CD14-positive monocyte (primary cell): Measurements from ENCODE around the gene NTRK3. TPM values are rescaled to one million over a fixed set of nuclear protein-coding genes. Genes with fewer than 3 reads are reported as not detected.
"Not testable (repeated sequence)": the region's sequence is repeated elsewhere in the genome, so short reads cannot be mapped to it uniquely, and the experiment has no call there.

Experiments
- DNase-seq, 3 donors: peaks; one replicate each; pipeline ENCODE4 v3.0.0-alpha.2; 2011 to 2022
- H2AFZ ChIP-seq: 2 replicates; pipeline ENCODE4 v1.6.0; 2012; ENCODE audit warnings: mild to moderate bottlenecking, low read depth, low read length, inconsistent platforms; ENCODE audit not compliant: insufficient read depth, poor library complexity, severe bottlenecking
- H3K27ac ChIP-seq, 2 donors: 1 replicate in 1 of 2; 2 replicates in 1 of 2; pipeline ENCODE4 v1.5.1; 2012 to 2013; ENCODE audit warnings: low read length in 2 of 2, control low read depth in 1 of 2, inconsistent platforms in 1 of 2, low read depth in 1 of 2, mild to moderate bottlenecking in 1 of 2
- H3K27me3 ChIP-seq, 2 donors: one replicate each; pipeline versions ENCODE4 v1.6.0 to v1.6.1; 2011 to 2013; ENCODE audit warnings: low read length in 2 of 2; ENCODE audit not compliant: control insufficient read depth in 2 of 2, insufficient read depth in 2 of 2
- H3K36me3 ChIP-seq, 2 donors: replicated peaks in 1 of 2; 1 replicate in 1 of 2; 2 replicates in 1 of 2; pipeline versions ENCODE4 v1.5.1 to v1.6.1; 2012 to 2013; ENCODE audit warnings: low read length in 2 of 2, control low read depth in 1 of 2, inconsistent platforms in 1 of 2, mild to moderate bottlenecking in 1 of 2; ENCODE audit not compliant: insufficient read depth in 2 of 2, control insufficient read depth in 1 of 2
- H3K4me1 ChIP-seq, 2 donors: 1 replicate in 1 of 2; 2 replicates in 1 of 2; pipeline versions ENCODE4 v1.5.1 to v1.6.1; 2012 to 2013; ENCODE audit warnings: low read length in 2 of 2, control low read depth in 1 of 2, inconsistent platforms in 1 of 2, mild to moderate bottlenecking in 1 of 2, moderate library complexity in 1 of 2; ENCODE audit not compliant: insufficient read depth in 2 of 2, control insufficient read depth in 1 of 2
- H3K4me2 ChIP-seq: replicated peaks from 2 replicates; pipeline ENCODE3; 2012; ENCODE audit warnings: low read length, moderate library complexity, mild to moderate bottlenecking; ENCODE audit not compliant: poor library complexity, severe bottlenecking; ENCODE audit errors: extremely low read depth
- H3K4me3 ChIP-seq, 3 experiments: fragments of 200-600 bp in 1 of 3; sonication (generic) in 1 of 3; replicated peaks in 1 of 3; 1 replicate in 2 of 3; 2 replicates in 1 of 3; pipeline ENCODE4 v1.5.1; 2011 to 2013; ENCODE audit warnings: low read length in 3 of 3, mild to moderate bottlenecking in 3 of 3, control low read depth in 2 of 3, low read depth in 2 of 3, inconsistent platforms in 1 of 3, moderate library complexity in 1 of 3
- H3K79me2 ChIP-seq: 2 replicates; pipeline ENCODE4 v1.6.0; 2012; ENCODE audit warnings: mild to moderate bottlenecking, control low read depth, inconsistent platforms, low read length, moderate library complexity; ENCODE audit not compliant: insufficient read depth
- H3K9ac ChIP-seq: 2 replicates; pipeline ENCODE4 v1.6.0; 2017; ENCODE audit warnings: low read length, mild to moderate bottlenecking; ENCODE audit not compliant: insufficient read depth, poor library complexity, severe bottlenecking
- H3K9me3 ChIP-seq, 2 donors: replicated peaks in 1 of 2; 1 replicate in 1 of 2; 2 replicates in 1 of 2; pipeline versions ENCODE4 v1.5.1 to v1.6.1; 2012 to 2013; ENCODE audit warnings: low read length in 2 of 2, control low read depth in 1 of 2; ENCODE audit not compliant: control insufficient read depth in 1 of 2, insufficient read depth in 1 of 2
- H4K20me1 ChIP-seq: 2 replicates; pipeline ENCODE4 v1.6.0; 2012; ENCODE audit warnings: mild to moderate bottlenecking, low read length, control low read depth, moderate library complexity; ENCODE audit not compliant: insufficient read depth
- H3K27ac Mint-ChIP-seq, 7 donors: one replicate each; pipeline ENCODE4 v1.8.0; 2020; ENCODE audit warnings: mild to moderate bottlenecking in 7 of 7, mixed read lengths in 7 of 7, moderate library complexity in 6 of 7, inconsistent platforms in 2 of 7
- H3K27me3 Mint-ChIP-seq, 3 donors: one replicate each; pipeline ENCODE4 v1.8.0; 2021 to 2022; ENCODE audit warnings: low read depth in 3 of 3, mild to moderate bottlenecking in 3 of 3, mixed read lengths in 3 of 3, moderate library complexity in 3 of 3, inconsistent platforms in 1 of 3
- H3K36me3 Mint-ChIP-seq, 2 donors: one replicate each; pipeline ENCODE4 v1.8.0; 2020; ENCODE audit warnings: mixed read lengths in 2 of 2, inconsistent platforms in 1 of 2, mild to moderate bottlenecking in 1 of 2
- H3K4me1 Mint-ChIP-seq: one replicate; pipeline ENCODE4 v1.8.0; 2020; ENCODE audit warnings: mild to moderate bottlenecking, mixed read lengths
- H3K4me3 Mint-ChIP-seq, 2 donors: one replicate each; pipeline ENCODE4 v1.8.0; 2020; ENCODE audit warnings: mild to moderate bottlenecking in 2 of 2, mixed read lengths in 2 of 2, moderate library complexity in 1 of 2
- H3K9me3 Mint-ChIP-seq, 7 donors: one replicate each; pipeline ENCODE4 v1.8.0; 2020 to 2022; ENCODE audit warnings: mixed read lengths in 7 of 7, mild to moderate bottlenecking in 6 of 7, moderate library complexity in 6 of 7, inconsistent platforms in 2 of 7
- WGBS: methylation state at CpG from one replicate; pipeline ENCODE4 v1.1.5; 2013; ENCODE audit warnings: missing lambda C conversion rate; ENCODE audit not compliant: insufficient coverage; 5-methylcytosine and 5-hydroxymethylcytosine counted together
- intact Hi-C, 2 donors: fragments of 100-400 bp; cut with micrococcal nuclease; formaldehyde crosslinking; loops; one replicate each; pipeline versions ENCODE4 v1.15.0 to v1.15.1; 2023
- polyA plus RNA-seq, 3 donors: library from polyadenylated mRNA; depleted of rRNA in 1 of 3; unstranded in 2 of 3; stranded (reverse) in 1 of 3; fragments of 300-500 nt in 2 of 3; fragments of >200 nt in 1 of 3; fragmentation: Illumina TruSeq in 2 of 3; gene quantifications; 1 replicate in 2 of 3; 2 replicates in 1 of 3; pipeline ENCODE4 v1.2.3, GENCODE V29; 2012 to 2021
- TF ChIP-seq, protein P1 (sequence below): fragments of 200-600 bp; IDR thresholded peaks from one replicate; pipeline ENCODE4 v1.8.0; 2022; ENCODE audit warnings: antibody characterized with exemption, mild to moderate bottlenecking

Gene NTRK3
- polyA plus RNA-seq, 3 donors: not detected

DNA sequence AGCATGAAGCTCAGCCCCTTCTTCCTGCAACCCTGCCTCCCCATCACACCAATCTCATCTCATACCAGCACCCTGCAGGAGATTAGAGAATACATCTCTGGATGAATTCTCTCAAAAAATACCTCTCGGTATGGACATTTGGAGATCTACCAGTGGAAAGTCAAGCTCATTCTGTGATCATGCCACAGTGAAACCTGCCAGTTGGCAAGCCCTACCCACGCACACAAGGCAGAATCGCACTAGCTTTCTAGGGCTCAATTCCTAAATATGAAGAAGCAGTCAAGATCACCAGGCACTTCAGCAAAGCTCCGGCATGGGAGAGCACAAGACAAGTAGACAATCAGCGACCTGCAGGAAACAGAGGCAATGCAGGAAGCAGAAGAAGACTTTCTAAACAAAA, 221.2 kb downstream of the NTRK3 start:
- Mint-ChIP-seq H3K27ac (peak overlapping the region in 1 of 7 donors; percentile 57), H3K4me1 (peaks cover 2% of the 10 kb centered on the region), H3K9me3 (peaks cover 0 to 12% (median 0%) of the 10 kb centered on the region in 7 donors), H3K4me3 (no peak overlapping the region), H3K36me3 (no peaks in the 10 kb centered on the region), H3K27me3 (peaks cover 4 to 14% (median 7%) of the 10 kb centered on the region in 3 donors)
- no peak overlapping the region for H2AFZ ChIP-seq
- peaks cover 0 to 2% of the 10 kb centered on the region in 2 donors for H3K27me3 ChIP-seq
- no peak overlapping the region for H3K4me2 ChIP-seq
- H3K4me1 ChIP-seq: no peaks in the 10 kb centered on the region
- no peaks in the 10 kb centered on the region for H3K79me2 ChIP-seq
- intact Hi-C loops: no loop called here
- H3K36me3 ChIP-seq: no peaks in the 10 kb centered on the region
- no peaks in the 10 kb centered on the region for H4K20me1 ChIP-seq
- no peak overlapping the region for H3K27ac ChIP-seq
- 75% methylated on average over 4 of the region's 5 CpGs for WGBS
- H3K9me3 ChIP-seq: no peaks in the 10 kb centered on the region
- no peak overlapping the region for H3K4me3 ChIP-seq
- no peak for DNase-seq
- TF ChIP-seq, protein P1, sequence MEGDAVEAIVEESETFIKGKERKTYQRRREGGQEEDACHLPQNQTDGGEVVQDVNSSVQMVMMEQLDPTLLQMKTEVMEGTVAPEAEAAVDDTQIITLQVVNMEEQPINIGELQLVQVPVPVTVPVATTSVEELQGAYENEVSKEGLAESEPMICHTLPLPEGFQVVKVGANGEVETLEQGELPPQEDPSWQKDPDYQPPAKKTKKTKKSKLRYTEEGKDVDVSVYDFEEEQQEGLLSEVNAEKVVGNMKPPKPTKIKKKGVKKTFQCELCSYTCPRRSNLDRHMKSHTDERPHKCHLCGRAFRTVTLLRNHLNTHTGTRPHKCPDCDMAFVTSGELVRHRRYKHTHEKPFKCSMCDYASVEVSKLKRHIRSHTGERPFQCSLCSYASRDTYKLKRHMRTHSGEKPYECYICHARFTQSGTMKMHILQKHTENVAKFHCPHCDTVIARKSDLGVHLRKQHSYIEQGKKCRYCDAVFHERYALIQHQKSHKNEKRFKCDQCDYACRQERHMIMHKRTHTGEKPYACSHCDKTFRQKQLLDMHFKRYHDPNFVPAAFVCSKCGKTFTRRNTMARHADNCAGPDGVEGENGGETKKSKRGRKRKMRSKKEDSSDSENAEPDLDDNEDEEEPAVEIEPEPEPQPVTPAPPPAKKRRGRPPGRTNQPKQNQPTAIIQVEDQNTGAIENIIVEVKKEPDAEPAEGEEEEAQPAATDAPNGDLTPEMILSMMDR: no peak
- H3K9ac ChIP-seq: no peak overlapping the region

DNA sequence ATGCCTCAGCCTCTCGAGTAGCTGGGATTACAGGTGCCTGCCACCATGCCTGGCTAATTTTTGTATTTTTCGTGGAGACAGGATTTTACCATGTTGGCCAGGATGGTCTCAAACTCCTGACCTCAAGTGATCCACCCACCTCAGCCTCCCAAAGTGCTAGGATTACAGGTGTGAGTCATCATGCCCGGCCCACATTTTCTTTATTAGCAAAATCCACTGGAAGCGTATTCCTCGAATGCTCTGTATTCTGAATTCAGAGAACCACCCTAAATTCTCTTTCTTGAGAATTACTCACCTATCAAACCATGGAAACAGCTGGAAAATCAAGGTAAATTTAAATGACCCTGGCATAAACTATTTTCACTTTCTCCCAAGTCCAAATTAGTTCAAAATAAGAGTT, 223.1 kb downstream of the NTRK3 start:
- H3K36me3 ChIP-seq, H3K27me3 ChIP-seq, H3K4me2 ChIP-seq, H3K9ac ChIP-seq, H4K20me1 ChIP-seq, H3K27ac ChIP-seq, H3K36me3 Mint-ChIP-seq, H3K27ac Mint-ChIP-seq, H3K9me3 ChIP-seq, H3K4me1 ChIP-seq, H2AFZ ChIP-seq, H3K4me1 Mint-ChIP-seq, DNase-seq, H3K4me3 ChIP-seq, intact Hi-C loops, H3K79me2 ChIP-seq, H3K4me3 Mint-ChIP-seq: not testable (repeated sequence)
- Mint-ChIP-seq H3K9me3 (peaks cover 0 to 12% (median 0%) of the 10 kb centered on the region in 7 donors), H3K27me3 (peaks cover 4 to 14% (median 7%) of the 10 kb centered on the region in 3 donors)
- WGBS: 97% methylated on average over 3 of the region's 5 CpGs
